HCT116 (cell line): ENCODE results near the gene CACNA2D3. TPM values are rescaled to one million over a fixed set of nuclear protein-coding genes. Genes with fewer than 3 reads are reported as not detected.

ENCODE experiments used
- ATAC-seq: fragments of 200-7000 bp; cut with Tn5 transposase; 2 replicates; pipeline ENCODE4 v1.9.1; 2020; ENCODE audit warnings: mild to moderate bottlenecking, moderate library complexity
- BruUV-seq: library from RNA; stranded (reverse); fragments of 400-500 nt; replicated peaks from 2 replicates; lab custom pipeline; 2021; lab: Mats Ljungman, UMichigan
- CTCF ChIA-PET: fragments of 300-600 bp; sonication (Branson Sonifier 250); formaldehyde crosslinking; loops from one replicate; lab custom pipeline; 2021; ENCODE audit warnings: antibody characterized with exemption; lab: Charles Lee
- POLR2A ChIA-PET: fragments of 300-600, 350-600 bp; sonication (Branson Sonifier 250); formaldehyde crosslinking; loops from one replicate; lab custom pipeline; 2021; ENCODE audit warnings: antibody characterized with exemption; lab: Charles Lee
- RAD21 ChIA-PET, 2 experiments: fragments of 300-600 bp; sonication (Branson Sonifier 250); formaldehyde crosslinking; loops; one replicate each; lab custom pipeline; 2023; ENCODE audit warnings: low total read pairs in 2 of 2; ENCODE audit not compliant: uncharacterized antibody in 2 of 2, unreplicated experiment in 2 of 2, low non-redundant PET in 1 of 2; lab: Charles Lee
- DNase-seq: peaks from one replicate; pipeline ENCODE4 v3.0.0-alpha.2; 2010; ENCODE audit warnings: low read depth, low spot score
- H2AFZ ChIP-seq: fragments of 200-600 bp; shearing (Covaris generic), sonication (generic); 2 replicates; pipeline ENCODE4 v1.6.1; 2017; ENCODE audit warnings: low read depth, mixed run types, mixed read lengths, antibody characterized with exemption, low read length; ENCODE audit not compliant: poor library complexity, severe bottlenecking
- H3K27ac ChIP-seq: 2 replicates; pipeline ENCODE4 v1.5.1; 2012; ENCODE audit warnings: low read depth, low read length
- H3K27me3 ChIP-seq: fragments of 200-600 bp; sonication (generic); 2 replicates; pipeline ENCODE4 v1.6.1; 2016; ENCODE audit warnings: mixed run types, low read length, mixed read lengths; ENCODE audit not compliant: insufficient read depth
- H3K36me3 ChIP-seq, 2 experiments: fragments of 200-500 bp in 1 of 2; fragments of 200-600 bp in 1 of 2; sonication (Bioruptor generic) in 1 of 2; sonication (generic) in 1 of 2; 2 replicates each; pipeline versions ENCODE4 v1.5.1 to v1.6.1; 2014 to 2016; ENCODE audit warnings: low read length in 2 of 2, inconsistent platforms in 1 of 2, mixed read lengths in 1 of 2, mixed run types in 1 of 2; ENCODE audit not compliant: insufficient read depth in 2 of 2, control insufficient read depth in 1 of 2
- H3K4me1 ChIP-seq, 2 experiments: fragments of 200-600 bp in 1 of 2; sonication (generic) in 1 of 2; 2 replicates each; pipeline versions ENCODE4 v1.5.1 to v1.6.1; 2012 to 2017; ENCODE audit warnings: low read length in 2 of 2, inconsistent platforms in 1 of 2, mild to moderate bottlenecking in 1 of 2, mixed read lengths in 1 of 2, mixed run types in 1 of 2, moderate library complexity in 1 of 2; ENCODE audit not compliant: insufficient read depth in 2 of 2, control insufficient read depth in 1 of 2
- H3K4me2 ChIP-seq: fragments of 200-600 bp; sonication (generic); 2 replicates; pipeline ENCODE4 v1.6.1; 2017; ENCODE audit warnings: mixed run types, low read length, mixed read lengths
- H3K4me3 ChIP-seq, 2 experiments: fragments of 200-600 bp in 1 of 2; sonication (generic) in 1 of 2; replicated peaks in 1 of 2; 2 replicates each; pipeline ENCODE4 v1.5.1; 2011 to 2016; ENCODE audit warnings: low read length in 2 of 2, control low read depth in 1 of 2, low read depth in 1 of 2, mild to moderate bottlenecking in 1 of 2, mixed read lengths in 1 of 2, mixed run types in 1 of 2
- H3K79me2 ChIP-seq: fragments of 200-600 bp; sonication (generic); 2 replicates; pipeline ENCODE4 v1.6.1; 2017; ENCODE audit warnings: mild to moderate bottlenecking, mixed run types, low read length, moderate library complexity, mixed read lengths; ENCODE audit not compliant: insufficient read depth
- H3K9ac ChIP-seq: fragments of 200-600 bp; sonication (generic); 2 replicates; pipeline ENCODE4 v1.6.1; 2016; ENCODE audit warnings: low read length, mixed read lengths
- H3K9me2 ChIP-seq: fragments of 200-600 bp; sonication (generic), shearing (Covaris generic); 2 replicates; pipeline ENCODE4 v1.6.1; 2017; ENCODE audit warnings: mixed run types, mild to moderate bottlenecking, moderate library complexity; ENCODE audit not compliant: insufficient read depth
- H3K9me3 ChIP-seq, 2 experiments: fragments of 200-500 bp in 1 of 2; fragments of 200-600 bp in 1 of 2; sonication (Bioruptor generic) in 1 of 2; sonication (generic) in 1 of 2; 2 replicates each; pipeline ENCODE4 v1.6.1; 2014 to 2017; ENCODE audit warnings: low read length in 2 of 2, mixed read lengths in 2 of 2, inconsistent platforms in 1 of 2, low read depth in 1 of 2, mild to moderate bottlenecking in 1 of 2, mixed run types in 1 of 2, moderate library complexity in 1 of 2; ENCODE audit not compliant: control insufficient read depth in 1 of 2, insufficient read depth in 1 of 2
- H4K20me1 ChIP-seq: fragments of 200-600 bp; sonication (generic), shearing (Covaris generic); 2 replicates; pipeline ENCODE4 v1.6.1; 2017; ENCODE audit warnings: mixed run types, mild to moderate bottlenecking, moderate library complexity; ENCODE audit not compliant: insufficient read depth
- CBX3 ChIP-seq: IDR thresholded peaks from 2 replicates; pipeline ENCODE4 v1.6.1; 2012; ENCODE audit warnings: low read depth
- CEBPB ChIP-seq: IDR thresholded peaks from 2 replicates; pipeline ENCODE4 v1.6.1; 2012; ENCODE audit warnings: low read depth
- EZH2 ChIP-seq: fragments of 200-600 bp; sonication (generic); IDR thresholded peaks from 2 replicates; pipeline ENCODE4 v1.6.1; 2017; ENCODE audit warnings: antibody characterized with exemption, mixed run types
- EZH2phosphoT487 ChIP-seq: fragments of 200-600 bp; IDR thresholded peaks from 2 replicates; pipeline ENCODE4 v1.6.1; 2018; ENCODE audit warnings: antibody characterized with exemption, borderline replicate concordance
- POLR2A ChIP-seq: IDR thresholded peaks from 2 replicates; pipeline ENCODE4 v1.7.0; 2011; ENCODE audit warnings: borderline replicate concordance; ENCODE audit not compliant: insufficient read depth, insufficient read length; ENCODE audit errors: extremely low read depth
- SIN3A ChIP-seq: IDR thresholded peaks from 2 replicates; pipeline ENCODE4 v1.6.1; 2012; ENCODE audit warnings: low read depth
- SRF ChIP-seq: IDR thresholded peaks from 2 replicates; pipeline ENCODE4 v1.6.1; 2012; ENCODE audit warnings: low read depth
- YY1 ChIP-seq: IDR thresholded peaks from 2 replicates; pipeline ENCODE4 v1.6.1; 2011; ENCODE audit warnings: low read length, low read depth, moderate library complexity, mild to moderate bottlenecking; ENCODE audit not compliant: insufficient replicate concordance; ENCODE audit errors: extremely low read depth
- ZFX ChIP-seq: fragments of 450-650 bp; IDR thresholded peaks from 2 replicates; pipeline ENCODE4 v1.6.1; 2017
- ZNF274 ChIP-seq: fragments of 200-500 bp; sonication (Bioruptor generic); IDR thresholded peaks from 2 replicates; pipeline ENCODE4 v1.6.1; 2014; ENCODE audit warnings: mild to moderate bottlenecking, low read depth, low read length, inconsistent platforms
- intact Hi-C: fragments of 100-400 bp; cut with micrococcal nuclease; formaldehyde crosslinking; loops from 2 replicates; pipeline ENCODE4 v1.10.0; 2022
- total RNA-seq: library from RNA; stranded (reverse); gene quantifications from one replicate; pipeline ENCODE4 v1.2.1, GENCODE V29; 2021; ENCODE audit not compliant: unreplicated experiment
- TF ChIP-seq, protein P1 (sequence below): IDR thresholded peaks from 2 replicates; pipeline ENCODE4 v1.6.1; 2012; ENCODE audit warnings: low read depth
- TF ChIP-seq, protein P2 (sequence below): IDR thresholded peaks from 2 replicates; pipeline ENCODE4 v1.6.1; 2012
- TF ChIP-seq, protein P3 (sequence below): IDR thresholded peaks from 2 replicates; pipeline ENCODE4 v1.6.1; 2012

The CACNA2D3 gene
- total RNA-seq, 1 experiment from 2014 or later, result 0.20 TPM

DNA sequence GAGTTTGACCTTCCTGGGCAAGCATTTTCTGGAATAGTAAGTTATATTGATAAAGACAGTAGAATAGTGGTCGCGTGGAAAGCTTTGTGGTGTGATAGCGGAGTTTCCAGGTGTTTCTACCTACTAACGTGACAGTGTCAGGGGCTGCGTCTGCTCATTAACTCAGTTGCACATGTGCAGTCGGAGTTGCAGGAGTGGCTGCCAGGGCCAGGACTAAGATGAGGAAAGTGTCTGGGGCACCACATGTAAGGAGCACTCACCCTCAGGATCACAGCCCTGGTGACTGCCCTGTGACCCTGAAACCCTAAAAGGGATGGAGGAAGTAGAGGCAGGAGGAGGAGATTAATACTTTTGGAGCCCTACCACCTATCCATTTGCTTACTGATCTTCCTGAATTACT is 510.5 kb downstream of the CACNA2D3 start:
- ATAC-seq (no peak), DNase-seq (no peak)
- intact Hi-C loops, result no loop called here
- no peaks in the 10 kb centered on the region for H4K20me1 ChIP-seq
- no peak overlapping the region for H3K4me3 ChIP-seq
- H3K9ac ChIP-seq, result no peak overlapping the region
- no peak overlapping the region for H3K4me2 ChIP-seq
- ChIA-PET POLR2A (no interaction called here), CTCF (no interaction called here), RAD21 (no interaction called here)
- no peaks in the 10 kb centered on the region; a peak in 1 of 4 replicates for H3K9me3 ChIP-seq
- no peaks in the 10 kb centered on the region for H3K79me2 ChIP-seq
- no peaks in the 10 kb centered on the region for H3K4me1 ChIP-seq
- H3K9me2 ChIP-seq, result no peaks in the 10 kb centered on the region
- no peak overlapping the region for H3K27ac ChIP-seq
- no peak for TF ChIP-seq CBX3
- TF ChIP-seq EZH2, result no peak
- no peak for TF ChIP-seq EZH2phosphoT487
- no peak for TF ChIP-seq SIN3A
- TF ChIP-seq, protein P1, sequence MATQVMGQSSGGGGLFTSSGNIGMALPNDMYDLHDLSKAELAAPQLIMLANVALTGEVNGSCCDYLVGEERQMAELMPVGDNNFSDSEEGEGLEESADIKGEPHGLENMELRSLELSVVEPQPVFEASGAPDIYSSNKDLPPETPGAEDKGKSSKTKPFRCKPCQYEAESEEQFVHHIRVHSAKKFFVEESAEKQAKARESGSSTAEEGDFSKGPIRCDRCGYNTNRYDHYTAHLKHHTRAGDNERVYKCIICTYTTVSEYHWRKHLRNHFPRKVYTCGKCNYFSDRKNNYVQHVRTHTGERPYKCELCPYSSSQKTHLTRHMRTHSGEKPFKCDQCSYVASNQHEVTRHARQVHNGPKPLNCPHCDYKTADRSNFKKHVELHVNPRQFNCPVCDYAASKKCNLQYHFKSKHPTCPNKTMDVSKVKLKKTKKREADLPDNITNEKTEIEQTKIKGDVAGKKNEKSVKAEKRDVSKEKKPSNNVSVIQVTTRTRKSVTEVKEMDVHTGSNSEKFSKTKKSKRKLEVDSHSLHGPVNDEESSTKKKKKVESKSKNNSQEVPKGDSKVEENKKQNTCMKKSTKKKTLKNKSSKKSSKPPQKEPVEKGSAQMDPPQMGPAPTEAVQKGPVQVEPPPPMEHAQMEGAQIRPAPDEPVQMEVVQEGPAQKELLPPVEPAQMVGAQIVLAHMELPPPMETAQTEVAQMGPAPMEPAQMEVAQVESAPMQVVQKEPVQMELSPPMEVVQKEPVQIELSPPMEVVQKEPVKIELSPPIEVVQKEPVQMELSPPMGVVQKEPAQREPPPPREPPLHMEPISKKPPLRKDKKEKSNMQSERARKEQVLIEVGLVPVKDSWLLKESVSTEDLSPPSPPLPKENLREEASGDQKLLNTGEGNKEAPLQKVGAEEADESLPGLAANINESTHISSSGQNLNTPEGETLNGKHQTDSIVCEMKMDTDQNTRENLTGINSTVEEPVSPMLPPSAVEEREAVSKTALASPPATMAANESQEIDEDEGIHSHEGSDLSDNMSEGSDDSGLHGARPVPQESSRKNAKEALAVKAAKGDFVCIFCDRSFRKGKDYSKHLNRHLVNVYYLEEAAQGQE, result no peak
- TF ChIP-seq SRF, result no peak
- no peak overlapping the region for H2AFZ ChIP-seq
- no TSS peak for BruUV-seq
- no peaks in the 10 kb centered on the region for H3K36me3 ChIP-seq
- no peaks in the 10 kb centered on the region for H3K27me3 ChIP-seq

DNA sequence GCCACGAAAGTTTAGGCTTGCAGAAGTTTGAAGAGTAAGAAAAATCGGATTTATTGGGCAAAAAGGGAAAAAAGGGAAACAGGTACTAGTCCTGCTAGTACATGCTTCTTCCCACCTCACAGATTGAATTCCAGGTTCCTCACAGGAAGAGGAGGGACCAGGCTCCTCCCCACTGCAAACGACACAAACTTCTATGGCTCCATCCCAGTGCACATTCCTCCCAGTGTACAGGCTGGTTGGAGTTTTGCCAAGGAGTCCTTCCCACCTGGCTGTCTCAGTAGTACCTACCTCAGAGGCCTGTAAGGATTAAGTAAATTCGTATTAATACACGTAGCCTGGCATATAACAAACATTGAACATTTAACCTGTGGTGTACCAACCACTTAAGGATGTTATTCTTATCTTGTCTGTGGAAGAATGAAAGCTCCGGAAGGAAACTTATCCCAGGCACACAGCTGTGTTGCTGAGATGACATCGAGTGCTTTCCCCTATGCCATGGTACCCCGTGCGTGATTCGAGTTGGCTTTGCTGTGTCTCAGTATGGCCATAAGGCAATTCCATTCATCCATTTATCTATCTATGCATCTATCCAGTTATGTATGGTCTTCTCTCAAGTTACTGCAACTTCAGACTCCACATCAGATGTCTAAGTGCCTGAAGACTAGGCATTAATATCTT is 511.2 kb downstream of the CACNA2D3 start:
- Histone ChIP-seq H3K36me3 (no peaks in the 10 kb centered on the region), H3K27me3 (no peaks in the 10 kb centered on the region), H3K9me3 (no peaks in the 10 kb centered on the region; a peak in 1 of 4 replicates), H3K27ac (no peak overlapping the region), H3K9me2 (no peaks in the 10 kb centered on the region), H3K9ac (no peak overlapping the region), H3K4me2 (no peak overlapping the region), H3K4me3 (no peak overlapping the region), H3K79me2 (no peaks in the 10 kb centered on the region), H4K20me1 (no peaks in the 10 kb centered on the region), H2AFZ (no peak overlapping the region), H3K4me1 (no peaks in the 10 kb centered on the region)
- ATAC-seq, result no peak
- no TSS peak for BruUV-seq
- POLR2A ChIA-PET, result no interaction called here
- DNase-seq, result no peak
- RAD21 ChIA-PET, result no interaction called here
- TF ChIP-seq CBX3 (no peak), POLR2A (no peak), EZH2phosphoT487 (no peak), ZNF274 (no peak), YY1 (no peak), CEBPB (no peak), ZFX (no peak), SIN3A (no peak)
- TF ChIP-seq, protein P2, sequence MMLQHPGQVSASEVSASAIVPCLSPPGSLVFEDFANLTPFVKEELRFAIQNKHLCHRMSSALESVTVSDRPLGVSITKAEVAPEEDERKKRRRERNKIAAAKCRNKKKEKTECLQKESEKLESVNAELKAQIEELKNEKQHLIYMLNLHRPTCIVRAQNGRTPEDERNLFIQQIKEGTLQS, result no peak
- TF ChIP-seq, protein P3, sequence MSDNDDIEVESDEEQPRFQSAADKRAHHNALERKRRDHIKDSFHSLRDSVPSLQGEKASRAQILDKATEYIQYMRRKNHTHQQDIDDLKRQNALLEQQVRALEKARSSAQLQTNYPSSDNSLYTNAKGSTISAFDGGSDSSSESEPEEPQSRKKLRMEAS, result no peak
- CTCF ChIA-PET, result no interaction called here
- intact Hi-C loops, result no loop called here
